Measurements from ENCODE around the gene HLA-C.

HLA-C gene

GRCh38 chr6:31222496-31222895, 49.4 kb downstream of the HLA-C start:
- no peaks in the 10 kb centered on the region for H3K36me3 ChIP-seq (ENCODE audit: control insufficient read depth in 1 of 2, insufficient read depth in 2 of 2, low read length in 2 of 2)
- H3K27ac ChIP-seq (ENCODE audit: low read depth, low read length) = no peak overlapping the region
- H3K27me3 ChIP-seq (ENCODE audit: control insufficient read depth in 1 of 2, insufficient read depth in 2 of 2, low read length in 2 of 2) = no peaks in the 10 kb centered on the region
- H3K4me1 ChIP-seq (ENCODE audit: control insufficient read depth in 1 of 2, insufficient read depth in 2 of 2, low read length in 2 of 2) = no peaks in the 10 kb centered on the region
- no peak overlapping the region for H3K9ac ChIP-seq (ENCODE audit: low read depth in 1 of 2, low read length in 2 of 2)
- no peak overlapping the region for H3K4me3 ChIP-seq (ENCODE audit: low read depth in 1 of 2, low read length in 2 of 2)
- H3K9me3 ChIP-seq (ENCODE audit: control insufficient read depth in 1 of 2, low read length in 2 of 2) = no peaks in the 10 kb centered on the region
